ENCODE measurements around the gene PRMT2.
"Not testable (repeated sequence)": the region's sequence is repeated elsewhere in the genome, so short reads cannot be mapped to it uniquely, and the experiment has no call there.

Gene PRMT2

DNA sequence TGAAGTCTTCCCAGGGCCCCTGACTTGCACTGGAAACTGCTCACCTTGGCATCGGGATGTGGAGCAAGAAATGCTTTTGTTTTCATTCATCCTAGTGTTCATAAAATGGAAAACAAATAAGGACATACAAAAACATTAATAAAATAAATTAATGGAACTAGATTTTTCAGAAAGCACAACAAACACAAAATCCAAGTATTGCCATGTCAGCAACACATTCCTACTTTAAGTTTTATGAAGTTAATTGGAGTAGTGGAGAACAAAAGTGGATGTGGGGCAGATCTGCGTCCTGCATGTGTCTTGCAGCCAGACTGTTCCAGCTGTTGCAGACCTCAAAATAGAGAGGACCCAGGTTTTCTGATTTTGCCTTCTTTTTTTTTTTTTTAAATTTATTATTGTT is 32.9 kb downstream of the PRMT2 start:
- Histone ChIP-seq H3K36me3 (ENCODE audit: control insufficient read depth, insufficient read depth, low read length) (no peaks in the 10 kb centered on the region), H3K4me3 (ENCODE audit: low read length) (peak overlapping the region; percentile 49; the same call in 1 of the 2 replicates), H3K27me3 (ENCODE audit: control insufficient read depth, insufficient read depth, low read length) (no peaks in the 10 kb centered on the region), H3K9me3 (ENCODE audit: control insufficient read depth, insufficient read depth, low read length) (no peaks in the 10 kb centered on the region), H3K4me1 (ENCODE audit: control insufficient read depth, insufficient read depth, low read length) (peaks cover 1% of the 10 kb centered on the region; the same call in 1 of the 2 replicates), H3K27ac (ENCODE audit: low read length) (no peak overlapping the region)
- WGBS (ENCODE audit: insufficient coverage, insufficient read length), result no CpG with 5 or more reads among the region's 2 CpGs
- no peak for DNase-seq (ENCODE audit: low read depth, low spot score)

GRCh38 chr21:46668904-46669303 is 33.4 kb downstream of the PRMT2 start:
- not testable (repeated sequence) for H3K27me3 ChIP-seq (ENCODE audit: control insufficient read depth, insufficient read depth, low read length); H3K36me3 ChIP-seq (ENCODE audit: control insufficient read depth, insufficient read depth, low read length); DNase-seq (ENCODE audit: low read depth, low spot score); H3K4me3 ChIP-seq (ENCODE audit: low read length); H3K4me1 ChIP-seq (ENCODE audit: control insufficient read depth, insufficient read depth, low read length); H3K27ac ChIP-seq (ENCODE audit: low read length); H3K9me3 ChIP-seq (ENCODE audit: control insufficient read depth, insufficient read depth, low read length)
- WGBS (ENCODE audit: insufficient coverage, insufficient read length), result no CpG with 5 or more reads among the region's 5 CpGs

- no peak overlapping the region for H3K27ac ChIP-seq (ENCODE audit: low read length)
- H3K4me1 ChIP-seq (ENCODE audit: control insufficient read depth, insufficient read depth, low read length), result peaks cover 1% of the 10 kb centered on the region; the same call in 1 of the 2 replicates
- H3K36me3 ChIP-seq (ENCODE audit: control insufficient read depth, insufficient read depth, low read length), result no peaks in the 10 kb centered on the region
- H3K4me3 ChIP-seq (ENCODE audit: low read length), result no peak overlapping the region
- WGBS (ENCODE audit: insufficient coverage, insufficient read length), result no CpG with 5 or more reads among the region's 9 CpGs
- H3K9me3 ChIP-seq (ENCODE audit: control insufficient read depth, insufficient read depth, low read length), result no peaks in the 10 kb centered on the region
- no peak for DNase-seq (ENCODE audit: low read depth, low spot score)
- H3K27me3 ChIP-seq (ENCODE audit: control insufficient read depth, insufficient read depth, low read length), result no peaks in the 10 kb centered on the region
Observed at GRCh38 chr21:46674430-46675007, 39.0 kb downstream of the PRMT2 start.

- no CpG with 5 or more reads among the region's 2 CpGs for WGBS (ENCODE audit: insufficient coverage, insufficient read length)
Observed at GRCh38 chr21:46675595-46676280, 40.3 kb downstream of the PRMT2 start.

DNA sequence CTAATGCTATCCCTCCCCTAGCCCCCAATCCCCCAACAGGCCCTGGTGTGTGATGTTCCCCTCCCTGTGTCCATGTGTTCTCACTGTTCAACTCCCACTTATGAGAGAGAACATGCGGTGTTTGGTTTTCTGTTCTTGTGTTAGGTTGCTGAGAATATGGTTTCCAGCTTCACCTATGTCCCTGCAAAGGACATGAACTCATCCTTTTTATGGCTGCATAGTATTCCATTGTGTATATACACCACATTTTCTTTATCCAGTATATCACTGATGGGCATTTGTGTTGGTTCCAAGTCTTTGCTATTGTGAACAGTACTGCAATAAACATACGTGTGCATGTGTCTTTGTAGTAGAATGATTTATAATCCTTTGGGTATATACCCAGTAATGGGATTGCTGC is 41.1 kb downstream of the PRMT2 start:
- not testable (repeated sequence) for H3K9me3 ChIP-seq (ENCODE audit: control insufficient read depth, insufficient read depth, low read length); H3K4me1 ChIP-seq (ENCODE audit: control insufficient read depth, insufficient read depth, low read length); H3K27me3 ChIP-seq (ENCODE audit: control insufficient read depth, insufficient read depth, low read length); H3K27ac ChIP-seq (ENCODE audit: low read length); H3K4me3 ChIP-seq (ENCODE audit: low read length); H3K36me3 ChIP-seq (ENCODE audit: control insufficient read depth, insufficient read depth, low read length); DNase-seq (ENCODE audit: low read depth, low spot score)
- WGBS (ENCODE audit: insufficient coverage, insufficient read length), result no CpG with 5 or more reads among the region's 2 CpGs

More at GRCh38 chr21:46675595-46676280, 40.3 kb downstream of the PRMT2 start:
- Histone ChIP-seq H3K27ac (ENCODE audit: low read length) (no peak overlapping the region), H3K4me3 (ENCODE audit: low read length) (no peak overlapping the region), H3K36me3 (ENCODE audit: control insufficient read depth, insufficient read depth, low read length) (no peaks in the 10 kb centered on the region), H3K9me3 (ENCODE audit: control insufficient read depth, insufficient read depth, low read length) (no peaks in the 10 kb centered on the region), H3K4me1 (ENCODE audit: control insufficient read depth, insufficient read depth, low read length) (peaks cover 1% of the 10 kb centered on the region; the same call in 1 of the 2 replicates), H3K27me3 (ENCODE audit: control insufficient read depth, insufficient read depth, low read length) (no peaks in the 10 kb centered on the region)
- DNase-seq (ENCODE audit: low read depth, low spot score), result no peak

- H3K9me3 ChIP-seq (ENCODE audit: control insufficient read depth, insufficient read depth, low read length); H3K27ac ChIP-seq (ENCODE audit: low read length); H3K27me3 ChIP-seq (ENCODE audit: control insufficient read depth, insufficient read depth, low read length); H3K4me3 ChIP-seq (ENCODE audit: low read length); DNase-seq (ENCODE audit: low read depth, low spot score); H3K4me1 ChIP-seq (ENCODE audit: control insufficient read depth, insufficient read depth, low read length); H3K36me3 ChIP-seq (ENCODE audit: control insufficient read depth, insufficient read depth, low read length): not testable (repeated sequence)
- no CpG with 5 or more reads among the region's 5 CpGs for WGBS (ENCODE audit: insufficient coverage, insufficient read length)
Observed at GRCh38 chr21:46681593-46681992, 46.1 kb downstream of the PRMT2 start.

GRCh38 chr21:46698652-46699051 is 63.2 kb downstream of the PRMT2 start:
- H3K4me1 ChIP-seq (ENCODE audit: control insufficient read depth, insufficient read depth, low read length); DNase-seq (ENCODE audit: low read depth, low spot score); H3K27me3 ChIP-seq (ENCODE audit: control insufficient read depth, insufficient read depth, low read length); H3K27ac ChIP-seq (ENCODE audit: low read length); H3K4me3 ChIP-seq (ENCODE audit: low read length); H3K36me3 ChIP-seq (ENCODE audit: control insufficient read depth, insufficient read depth, low read length); H3K9me3 ChIP-seq (ENCODE audit: control insufficient read depth, insufficient read depth, low read length): not testable (repeated sequence)
- WGBS (ENCODE audit: insufficient coverage, insufficient read length), result no CpG with 5 or more reads among the region's 81 CpGs

DNA sequence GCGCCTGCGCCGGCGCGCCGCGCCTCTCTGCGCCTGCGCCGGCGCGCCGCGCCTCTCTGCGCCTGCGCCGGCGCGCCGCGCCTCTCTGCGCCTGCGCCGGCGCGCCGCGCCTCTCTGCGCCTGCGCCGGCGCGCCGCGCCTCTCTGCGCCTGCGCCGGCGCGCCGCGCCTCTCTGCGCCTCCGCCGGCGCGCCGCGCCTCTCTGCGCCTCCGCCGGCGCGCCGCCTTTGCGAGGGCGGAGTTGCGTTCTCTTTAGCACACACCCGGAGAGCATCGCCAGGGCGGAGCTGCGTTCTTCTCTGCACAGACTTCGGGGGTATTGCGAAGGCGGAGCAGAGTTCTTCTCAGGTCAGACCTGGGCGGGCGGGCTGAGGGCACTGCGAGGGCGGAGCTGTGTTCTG is 63.6 kb downstream of the PRMT2 start:
- WGBS (ENCODE audit: insufficient coverage, insufficient read length), result no CpG with 5 or more reads among the region's 69 CpGs
- not testable (repeated sequence) for DNase-seq (ENCODE audit: low read depth, low spot score); H3K9me3 ChIP-seq (ENCODE audit: control insufficient read depth, insufficient read depth, low read length); H3K4me1 ChIP-seq (ENCODE audit: control insufficient read depth, insufficient read depth, low read length); H3K36me3 ChIP-seq (ENCODE audit: control insufficient read depth, insufficient read depth, low read length); H3K27me3 ChIP-seq (ENCODE audit: control insufficient read depth, insufficient read depth, low read length); H3K4me3 ChIP-seq (ENCODE audit: low read length); H3K27ac ChIP-seq (ENCODE audit: low read length)

Data from iPS DF 6.9 (cell line).